ENCODE data around the gene PCMT1. TPM values are rescaled to one million over a fixed set of nuclear protein-coding genes. Genes with fewer than 3 reads are reported as not detected.

The PCMT1 gene
- polyA plus RNA-seq, 1 donor from 2014 or later = 192 TPM

Other genes with a start within 250 kb of the PCMT1 start
- gene PPIL4, start 203.7 kb upstream of the PCMT1 start, polyA plus RNA-seq (ENCODE audit: insufficient read depth, low read depth, low replicate concordance) = 14.0 TPM
- gene GINM1, start 183.4 kb upstream of the PCMT1 start, polyA plus RNA-seq (ENCODE audit: insufficient read depth, low read depth, low replicate concordance) = 41.8 TPM
- 13.6 TPM for gene KATNA1, start 101.0 kb upstream of the PCMT1 start, polyA plus RNA-seq (ENCODE audit: insufficient read depth, low read depth, low replicate concordance)
- 12.0 TPM for gene LATS1, start 31.6 kb upstream of the PCMT1 start, polyA plus RNA-seq (ENCODE audit: insufficient read depth, low read depth, low replicate concordance)
- gene NUP43, start 3.2 kb upstream of the PCMT1 start, polyA plus RNA-seq (ENCODE audit: insufficient read depth, low read depth, low replicate concordance) = 17.4 TPM
- 32.6 TPM for gene LRP11, start 114.6 kb downstream of the PCMT1 start, polyA plus RNA-seq (ENCODE audit: insufficient read depth, low read depth, low replicate concordance)
- gene RAET1E, start 148.4 kb downstream of the PCMT1 start, polyA plus RNA-seq (ENCODE audit: insufficient read depth, low read depth, low replicate concordance) = 0.17 TPM
- not detected for gene RAET1G, start 173.4 kb downstream of the PCMT1 start, polyA plus RNA-seq (ENCODE audit: insufficient read depth, low read depth, low replicate concordance)
- gene ULBP2, start 192.3 kb downstream of the PCMT1 start, polyA plus RNA-seq (ENCODE audit: insufficient read depth, low read depth, low replicate concordance) = 0.73 TPM
- 2.3 TPM for gene ULBP1, start 214.2 kb downstream of the PCMT1 start, polyA plus RNA-seq (ENCODE audit: insufficient read depth, low read depth, low replicate concordance)

Measured in brain (organoid and tissue), 1 donor.